Smooth muscle cell (in vitro differentiated cells): Measurements from ENCODE around the gene FUOM. TPM values are rescaled to one million over a fixed set of nuclear protein-coding genes. Genes with fewer than 3 reads are reported as not detected.

Experiments used
- DNase-seq: peaks from one replicate; lab custom pipeline; 2025; ENCODE audit not compliant: unreplicated experiment; lab: John Stamatoyannopoulos, UW
- H2AFZ ChIP-seq: fragments of 200-600 bp; sonication (generic); 2 replicates; pipeline ENCODE4 v1.6.0; 2016; ENCODE audit warnings: antibody characterized with exemption, low read depth, mild to moderate bottlenecking
- H3F3A ChIP-seq: fragments of 200-600 bp; sonication (generic); 2 replicates; pipeline ENCODE4 v1.6.0; 2017; ENCODE audit warnings: antibody characterized with exemption, low read depth
- H3K27ac ChIP-seq: fragments of 200-600 bp; sonication (generic); 2 replicates; pipeline ENCODE4 v1.5.1; 2016; ENCODE audit warnings: low read depth, mild to moderate bottlenecking
- H3K27me3 ChIP-seq: fragments of 200-600 bp; sonication (generic); 2 replicates; pipeline ENCODE4 v1.6.1; 2016; ENCODE audit warnings: low read depth, mild to moderate bottlenecking
- H3K36me3 ChIP-seq: fragments of 200-600 bp; sonication (generic); 2 replicates; pipeline ENCODE4 v1.5.1; 2016; ENCODE audit warnings: low read depth
- H3K4me1 ChIP-seq: fragments of 200-600 bp; sonication (generic); 2 replicates; pipeline ENCODE4 v1.5.1; 2016; ENCODE audit warnings: low read depth
- H3K4me2 ChIP-seq: fragments of 200-600 bp; sonication (generic); 2 replicates; pipeline ENCODE4 v1.6.0; 2016; ENCODE audit warnings: mild to moderate bottlenecking
- H3K4me3 ChIP-seq: fragments of 200-600 bp; sonication (generic); 2 replicates; pipeline ENCODE4 v1.5.1; 2016; ENCODE audit warnings: mild to moderate bottlenecking
- H3K79me2 ChIP-seq: fragments of 200-600 bp; sonication (generic); 2 replicates; pipeline ENCODE4 v1.6.0; 2016; ENCODE audit warnings: low read depth, mild to moderate bottlenecking
- H3K9ac ChIP-seq: fragments of 200-600 bp; sonication (generic); 2 replicates; pipeline ENCODE4 v1.6.0; 2016; ENCODE audit warnings: low read depth
- H3K9me3 ChIP-seq: fragments of 200-600 bp; sonication (generic); replicated peaks from 2 replicates; pipeline ENCODE4 v1.5.1; 2016; ENCODE audit warnings: low read depth
- H4K20me1 ChIP-seq: fragments of 200-600 bp; sonication (generic); 2 replicates; pipeline ENCODE4 v1.6.0; 2016; ENCODE audit warnings: low read depth
- WGBS: methylation state at CpG from one replicate; pipeline ENCODE4 v1.1.7; 2016; ENCODE audit warnings: low lambda C conversion rate; 5-methylcytosine and 5-hydroxymethylcytosine counted together
- polyA plus RNA-seq: library from polyadenylated mRNA; unstranded; fragments of >200 nt; fragmentation: Nextera tagmentation; extraction: Ambion mirVana; gene quantifications from 2 replicates; pipeline ENCODE4 v1.2.1, GENCODE V29; 2016
- total RNA-seq: library from RNA; depleted of rRNA; stranded (reverse); fragments of >200 nt; gene quantifications from 2 replicates; pipeline ENCODE4 v1.2.3, GENCODE V29; 2014
- TF ChIP-seq, protein P1 (sequence below): fragments of 200-600 bp; sonication (generic); IDR thresholded peaks from 2 replicates; pipeline ENCODE4 v1.5.1; 2017; ENCODE audit warnings: borderline replicate concordance, mild to moderate bottlenecking, antibody characterized with exemption; ENCODE audit not compliant: insufficient read depth, poor library complexity, severe bottlenecking

Gene FUOM
- total and polyA plus RNA-seq, 2 experiments from 2014 or later: 19.5 to 46.7 TPM

DNA sequence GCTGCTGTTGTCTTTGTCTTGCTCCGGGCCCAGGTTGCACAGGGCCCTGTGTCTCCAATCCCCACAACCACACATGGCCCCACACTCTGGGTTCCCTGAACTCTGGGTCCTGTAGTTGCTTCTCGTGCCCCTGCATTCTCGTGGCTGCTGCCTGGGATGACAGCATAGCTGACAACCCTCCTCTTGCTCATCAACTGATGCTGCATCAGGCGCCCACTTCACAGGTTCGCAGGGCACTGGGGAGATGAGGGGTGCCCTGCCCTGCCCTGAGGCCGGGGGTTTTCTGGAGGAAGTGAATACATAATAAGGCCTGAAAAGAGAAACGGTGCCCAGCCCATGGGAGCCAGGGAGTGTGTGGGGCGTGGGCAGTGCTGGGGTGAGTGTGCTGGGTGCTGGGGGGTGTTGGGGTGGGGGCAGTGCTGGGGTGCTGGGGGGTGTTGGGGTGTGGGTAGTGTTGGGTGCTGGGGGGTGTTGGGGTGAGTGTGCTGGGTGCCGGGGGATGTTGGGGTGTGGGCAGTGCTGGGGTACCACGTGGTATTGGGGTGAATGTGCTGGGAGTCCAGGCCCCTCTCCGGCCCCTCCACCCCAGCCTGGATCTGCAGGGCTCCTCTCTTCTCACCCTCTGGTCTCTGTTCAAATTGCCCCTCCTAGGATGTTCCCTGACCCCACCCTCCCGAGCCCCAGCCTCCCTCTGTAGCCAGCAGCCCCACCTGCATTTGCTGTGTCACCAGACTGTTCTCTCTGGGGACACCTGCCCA is 34.1 kb upstream of the FUOM start:
- Histone ChIP-seq H3K36me3 (no peaks in the 10 kb centered on the region), H3F3A (no peaks in the 10 kb centered on the region), H3K9ac (no peak overlapping the region), H3K27ac (no peak overlapping the region), H4K20me1 (no peaks in the 10 kb centered on the region), H3K4me3 (no peak overlapping the region), H3K4me1 (no peaks in the 10 kb centered on the region), H2AFZ (no peak overlapping the region), H3K4me2 (no peak overlapping the region), H3K27me3 (no peaks in the 10 kb centered on the region), H3K9me3 (no peaks in the 10 kb centered on the region), H3K79me2 (peaks cover 26% of the 10 kb centered on the region)
- no peak for DNase-seq
- TF ChIP-seq, protein P1, sequence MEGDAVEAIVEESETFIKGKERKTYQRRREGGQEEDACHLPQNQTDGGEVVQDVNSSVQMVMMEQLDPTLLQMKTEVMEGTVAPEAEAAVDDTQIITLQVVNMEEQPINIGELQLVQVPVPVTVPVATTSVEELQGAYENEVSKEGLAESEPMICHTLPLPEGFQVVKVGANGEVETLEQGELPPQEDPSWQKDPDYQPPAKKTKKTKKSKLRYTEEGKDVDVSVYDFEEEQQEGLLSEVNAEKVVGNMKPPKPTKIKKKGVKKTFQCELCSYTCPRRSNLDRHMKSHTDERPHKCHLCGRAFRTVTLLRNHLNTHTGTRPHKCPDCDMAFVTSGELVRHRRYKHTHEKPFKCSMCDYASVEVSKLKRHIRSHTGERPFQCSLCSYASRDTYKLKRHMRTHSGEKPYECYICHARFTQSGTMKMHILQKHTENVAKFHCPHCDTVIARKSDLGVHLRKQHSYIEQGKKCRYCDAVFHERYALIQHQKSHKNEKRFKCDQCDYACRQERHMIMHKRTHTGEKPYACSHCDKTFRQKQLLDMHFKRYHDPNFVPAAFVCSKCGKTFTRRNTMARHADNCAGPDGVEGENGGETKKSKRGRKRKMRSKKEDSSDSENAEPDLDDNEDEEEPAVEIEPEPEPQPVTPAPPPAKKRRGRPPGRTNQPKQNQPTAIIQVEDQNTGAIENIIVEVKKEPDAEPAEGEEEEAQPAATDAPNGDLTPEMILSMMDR: no peak
- 93% methylated on average over 9 of the region's 12 CpGs for WGBS

DNA sequence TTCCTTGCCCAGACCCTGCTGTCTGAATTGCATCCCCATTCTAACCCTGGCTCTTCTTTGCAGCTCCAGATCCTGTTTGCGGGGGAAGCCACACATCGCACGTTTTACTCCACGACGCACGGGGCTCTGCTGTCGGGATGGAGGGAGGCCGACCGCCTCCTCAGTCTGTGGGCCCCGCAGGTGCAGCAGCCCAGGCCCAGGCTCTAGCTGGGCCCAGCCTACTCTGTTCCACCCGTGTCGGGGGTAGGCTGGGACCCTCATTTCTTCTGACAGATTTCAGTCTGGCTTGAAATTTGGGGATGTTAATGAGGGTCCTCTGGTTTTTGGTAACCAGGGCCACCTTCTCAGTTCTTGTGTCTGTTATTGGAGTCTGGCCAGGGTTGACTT is 33.4 kb upstream of the FUOM start:
- 97% methylated on average over 12 of the region's 12 CpGs for WGBS

DNA sequence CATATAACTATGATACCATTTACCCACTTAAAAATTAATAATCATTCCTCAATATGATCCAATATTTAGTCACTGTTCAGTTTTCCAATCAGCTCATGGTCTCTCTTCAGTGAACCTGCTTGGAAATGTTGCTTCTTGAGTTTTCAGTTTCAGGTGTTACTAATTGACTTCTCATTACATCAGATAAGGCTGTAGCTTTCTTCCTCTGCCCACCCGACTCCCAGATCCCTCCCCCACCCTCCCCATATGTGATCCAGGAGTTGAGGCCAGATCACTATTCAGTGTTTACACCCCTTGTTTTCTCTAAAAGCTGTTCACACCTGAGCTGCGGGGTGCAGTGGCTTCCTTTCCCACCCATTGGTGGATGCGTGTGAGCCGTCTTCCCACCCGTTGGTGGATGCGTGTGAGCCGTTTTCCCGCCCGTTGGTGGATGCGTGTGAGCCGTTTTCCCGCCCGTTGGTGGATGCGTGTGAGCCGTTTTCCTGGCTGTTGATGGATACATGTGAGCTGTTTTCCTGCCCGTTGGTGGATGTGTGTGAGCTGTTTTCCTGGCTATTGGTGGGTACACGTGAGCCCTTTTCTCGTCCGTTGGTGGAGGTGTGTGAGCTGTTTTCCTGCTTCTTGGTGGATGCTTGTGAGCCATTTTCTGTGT is 32.9 kb upstream of the FUOM start:
- Histone ChIP-seq H3K4me1 (no peaks in the 10 kb centered on the region), H3K4me2 (no peak overlapping the region), H3F3A (no peaks in the 10 kb centered on the region), H3K9me3 (no peaks in the 10 kb centered on the region), H3K79me2 (peaks cover 14% of the 10 kb centered on the region), H3K36me3 (no peaks in the 10 kb centered on the region), H3K9ac (no peak overlapping the region), H3K27me3 (no peaks in the 10 kb centered on the region), H2AFZ (no peak overlapping the region), H3K4me3 (no peak overlapping the region), H4K20me1 (no peaks in the 10 kb centered on the region), H3K27ac (no peak overlapping the region)
- no peak for DNase-seq
- TF ChIP-seq, protein P1: no peak
- WGBS: 96% methylated on average over 19 of the region's 19 CpGs

More for the DNA sequence above, 33.4 kb upstream of the FUOM start:
- H3K4me1 ChIP-seq: no peaks in the 10 kb centered on the region
- peaks cover 19% of the 10 kb centered on the region for H3K79me2 ChIP-seq
- no peak overlapping the region for H2AFZ ChIP-seq
- no peak overlapping the region for H3K9ac ChIP-seq
- no peak for DNase-seq
- H3K27me3 ChIP-seq: no peaks in the 10 kb centered on the region
- no peaks in the 10 kb centered on the region for H3F3A ChIP-seq
- TF ChIP-seq, protein P1: no peak
- no peak overlapping the region for H3K27ac ChIP-seq
- no peaks in the 10 kb centered on the region for H4K20me1 ChIP-seq
- H3K9me3 ChIP-seq: no peaks in the 10 kb centered on the region
- no peak overlapping the region for H3K4me3 ChIP-seq
- H3K36me3 ChIP-seq: no peaks in the 10 kb centered on the region
- H3K4me2 ChIP-seq: no peak overlapping the region
